ENCODE results near the gene PLA2G1B. TPM values are rescaled to one million over a fixed set of nuclear protein-coding genes. Genes with fewer than 3 reads are reported as not detected.
A peak's percentile ranks its signal among the peaks of the same experiment; 100 is the strongest.

Gene PLA2G1B
- total RNA-seq (not detected), polyA plus RNA-seq (not detected)

DNA sequence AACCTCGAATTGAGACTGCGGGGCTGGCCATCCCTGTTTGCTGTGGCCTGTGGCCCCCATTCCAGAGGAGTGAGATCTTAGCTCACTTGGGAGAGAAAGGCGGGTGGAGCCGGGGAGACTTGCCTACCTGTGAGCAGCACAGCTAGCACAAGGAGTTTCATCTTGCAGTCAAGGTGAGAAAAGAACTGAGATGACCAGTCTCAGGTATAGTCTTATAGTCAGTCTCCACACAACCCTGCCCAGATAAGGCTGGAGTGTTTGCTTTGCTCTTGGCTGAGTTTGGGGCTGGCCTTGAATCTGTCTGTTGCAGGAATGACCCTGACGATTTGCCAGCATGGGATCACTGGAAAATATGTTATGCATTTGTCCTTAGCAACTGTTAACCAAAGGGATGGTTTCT lies at the start of gene PLA2G1B:
Gene PLA2G1B (minus strand): TSS at position 187 of the 400 bp plus-strand sequence. CDS start 26 bp downstream, at position 161.
- POLR2A ChIA-PET = interaction anchor here (1.8 kb wide), 1 partner anchor 11 kb away, joined by 5 read pairs; no protein-coding TSS in a partner anchor
- CTCF ChIA-PET = interaction anchor here (0.7 to 2.6 kb wide), 5 partner anchors 8 to 321 kb away, joined by 3 to 13 read pairs (median 3); no protein-coding TSS in a partner anchor

GRCh38 chr12:120376934-120377572 lies 49.5 kb upstream of the PLA2G1B start:
- Histone ChIP-seq H3K9me3 (ENCODE audit: low read length) (no peaks in the 10 kb centered on the region), H3K36me3 (ENCODE audit: insufficient read depth, low read length) (no peaks in the 10 kb centered on the region), H3K27me3 (ENCODE audit: insufficient read depth, low read length, poor library complexity, severe bottlenecking) (peaks cover 10% of the 10 kb centered on the region), H3K4me1 (ENCODE audit: insufficient read depth, low read length) (no peaks in the 10 kb centered on the region), H3K27ac (ENCODE audit: low read depth, low read length) (no peak overlapping the region), H3K4me3 (ENCODE audit: low read length) (no peak overlapping the region)
- H3K4me1 Mint-ChIP-seq = no peaks in the 10 kb centered on the region
- no peaks in the 10 kb centered on the region for H3K9me3 Mint-ChIP-seq
- peak overlapping the region in 1 of 8 donors; percentile 28 for H3K27ac Mint-ChIP-seq
- DNase-seq = no peak
- H3K4me3 Mint-ChIP-seq = no peak overlapping the region
- H3K27me3 Mint-ChIP-seq = peaks cover 40 to 73% of the 10 kb centered on the region in 2 donors
- H3K36me3 Mint-ChIP-seq = no peaks in the 10 kb centered on the region
- POLR2A ChIA-PET = no interaction called here
- CTCF ChIA-PET = no interaction called here

More for the DNA sequence above, at the start of gene PLA2G1B:
- no peaks in the 10 kb centered on the region for H3K9me3 Mint-ChIP-seq
- Histone ChIP-seq H3K27me3 (ENCODE audit: insufficient read depth, low read length, poor library complexity, severe bottlenecking) (no peaks in the 10 kb centered on the region), H3K4me1 (ENCODE audit: insufficient read depth, low read length) (no peaks in the 10 kb centered on the region), H3K9me3 (ENCODE audit: low read length) (no peaks in the 10 kb centered on the region), H3K27ac (ENCODE audit: low read depth, low read length) (no peak within 1 kb of the TSS), H3K36me3 (ENCODE audit: insufficient read depth, low read length) (no peaks in the 10 kb centered on the region), H3K4me3 (ENCODE audit: low read length) (no peak within 1 kb of the TSS)
- H3K4me1 Mint-ChIP-seq = peaks cover 6 to 12% (median 7%) of the 10 kb centered on the region in 3 donors
- peak within 1 kb of the TSS in 2 of 7 donors; percentile 32 to 48 for H3K4me3 Mint-ChIP-seq
- no peak for DNase-seq
- peaks cover 4 to 13% of the 10 kb centered on the region in 2 donors for H3K27me3 Mint-ChIP-seq
- no peaks in the 10 kb centered on the region for H3K36me3 Mint-ChIP-seq
- no peak within 1 kb of the TSS for H3K27ac Mint-ChIP-seq

GRCh38 chr12:120376416-120376815 lies 48.8 kb upstream of the PLA2G1B start:
- Mint-ChIP-seq H3K27me3 (peaks cover 41 to 73% of the 10 kb centered on the region in 2 donors), H3K36me3 (no peaks in the 10 kb centered on the region), H3K9me3 (no peaks in the 10 kb centered on the region), H3K27ac (no peak overlapping the region), H3K4me3 (no peak overlapping the region), H3K4me1 (no peaks in the 10 kb centered on the region)
- no peak overlapping the region for H3K4me3 ChIP-seq (ENCODE audit: low read length)
- CTCF ChIA-PET = no interaction called here
- POLR2A ChIA-PET = no interaction called here
- no peaks in the 10 kb centered on the region for H3K9me3 ChIP-seq (ENCODE audit: low read length)
- no peaks in the 10 kb centered on the region for H3K4me1 ChIP-seq (ENCODE audit: insufficient read depth, low read length)
- H3K27ac ChIP-seq (ENCODE audit: low read depth, low read length) = no peak overlapping the region
- no peak for DNase-seq
- no peaks in the 10 kb centered on the region for H3K36me3 ChIP-seq (ENCODE audit: insufficient read depth, low read length)
- H3K27me3 ChIP-seq (ENCODE audit: insufficient read depth, low read length, poor library complexity, severe bottlenecking) = peaks cover 15% of the 10 kb centered on the region

GRCh38 chr12:120376009-120376408 lies 48.4 kb upstream of the PLA2G1B start:
- no peaks in the 10 kb centered on the region for H3K36me3 Mint-ChIP-seq
- no peak for DNase-seq
- no peaks in the 10 kb centered on the region for H3K4me1 Mint-ChIP-seq
- Histone ChIP-seq H3K9me3 (ENCODE audit: low read length) (no peaks in the 10 kb centered on the region), H3K27me3 (ENCODE audit: insufficient read depth, low read length, poor library complexity, severe bottlenecking) (peaks cover 19% of the 10 kb centered on the region), H3K36me3 (ENCODE audit: insufficient read depth, low read length) (no peaks in the 10 kb centered on the region), H3K4me3 (ENCODE audit: low read length) (no peak overlapping the region), H3K4me1 (ENCODE audit: insufficient read depth, low read length) (no peaks in the 10 kb centered on the region), H3K27ac (ENCODE audit: low read depth, low read length) (no peak overlapping the region)
- no peaks in the 10 kb centered on the region for H3K9me3 Mint-ChIP-seq
- ChIA-PET POLR2A (no interaction called here), CTCF (interaction anchor here (1.3 to 1.5 kb wide), 2 partner anchors 8 to 54 kb away, joined by 3 to 5 read pairs; no protein-coding TSS in a partner anchor)
- no peak overlapping the region for H3K4me3 Mint-ChIP-seq
- H3K27ac Mint-ChIP-seq = no peak overlapping the region
- H3K27me3 Mint-ChIP-seq = peaks cover 44 to 73% of the 10 kb centered on the region in 2 donors

DNA sequence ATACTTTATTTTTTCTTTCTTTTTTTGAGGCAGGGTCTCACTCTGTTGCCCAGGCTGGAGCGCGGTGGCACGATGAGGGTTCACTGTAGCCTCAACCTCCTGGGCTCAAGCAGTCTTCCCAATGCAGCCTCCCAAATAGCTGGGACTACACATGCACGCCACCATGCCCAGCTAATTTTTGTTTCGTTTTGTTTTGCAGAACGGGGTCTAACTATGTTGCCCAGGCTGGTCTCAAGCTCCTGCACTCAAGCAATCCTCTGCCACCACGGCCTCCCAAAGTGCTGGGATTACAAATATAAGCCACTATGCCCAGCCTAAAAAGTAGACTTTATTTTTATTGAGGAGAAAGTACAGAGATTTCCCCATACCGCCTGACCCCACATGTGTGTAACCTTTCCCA lies 46.1 kb upstream of the PLA2G1B start:
- no peak overlapping the region for H3K27ac ChIP-seq (ENCODE audit: low read depth, low read length)
- Mint-ChIP-seq H3K4me3 (no peak overlapping the region), H3K27ac (no peak overlapping the region), H3K4me1 (peaks cover 8 to 10% (median 9%) of the 10 kb centered on the region in 3 donors), H3K9me3 (no peaks in the 10 kb centered on the region), H3K27me3 (peaks cover 58 to 81% of the 10 kb centered on the region in 2 donors), H3K36me3 (no peaks in the 10 kb centered on the region)
- POLR2A ChIA-PET = no interaction called here
- CTCF ChIA-PET = no interaction called here
- no peaks in the 10 kb centered on the region for H3K36me3 ChIP-seq (ENCODE audit: insufficient read depth, low read length)
- no peak overlapping the region for H3K4me3 ChIP-seq (ENCODE audit: low read length)
- no peaks in the 10 kb centered on the region for H3K9me3 ChIP-seq (ENCODE audit: low read length)
- H3K4me1 ChIP-seq (ENCODE audit: insufficient read depth, low read length) = peaks cover 5% of the 10 kb centered on the region
- H3K27me3 ChIP-seq (ENCODE audit: insufficient read depth, low read length, poor library complexity, severe bottlenecking) = peaks cover 35% of the 10 kb centered on the region
- DNase-seq = no peak

DNA sequence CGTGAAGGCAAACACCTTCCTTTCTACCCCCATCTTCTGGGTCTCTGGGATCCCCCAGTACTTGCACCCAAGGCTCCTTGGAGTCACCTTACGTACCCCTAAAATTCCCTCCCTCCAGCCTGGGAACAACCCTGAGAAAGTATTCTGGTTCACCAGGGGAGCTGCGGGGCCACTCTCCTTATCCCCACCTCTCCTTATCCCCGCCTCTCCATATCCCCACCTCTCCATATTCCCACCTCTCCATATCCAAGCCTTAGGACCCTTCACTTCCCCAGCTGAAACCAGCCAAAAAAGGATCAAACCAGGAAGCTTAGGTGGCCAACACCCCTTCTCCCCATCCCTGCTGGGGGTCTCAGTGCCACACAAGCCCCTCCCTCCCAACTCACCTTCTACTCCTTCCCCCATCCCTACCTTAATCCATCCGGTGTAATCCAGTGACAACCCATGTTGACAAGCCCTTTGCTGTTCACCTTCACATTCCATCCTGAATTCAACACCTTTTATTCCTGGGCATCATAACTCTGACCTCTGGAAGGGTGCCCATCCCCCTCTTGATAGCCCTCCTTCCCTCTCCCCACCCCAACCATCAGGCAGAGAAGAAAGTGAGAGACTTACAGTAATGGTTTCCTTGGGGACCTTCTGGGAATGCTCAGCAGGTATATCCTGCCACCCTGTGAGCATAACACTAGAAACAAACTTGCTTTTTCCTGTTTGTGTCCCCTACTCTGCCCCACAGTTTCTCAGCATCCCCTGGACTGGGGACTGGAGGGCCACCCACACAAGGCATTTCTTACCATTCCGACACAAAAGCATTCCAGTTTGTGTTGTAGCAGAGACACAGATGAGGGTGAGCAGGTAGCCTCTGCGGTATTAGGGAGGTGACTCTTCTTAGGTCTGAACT lies 43.0 kb upstream of the PLA2G1B start:
- H3K27me3 Mint-ChIP-seq = peaks cover 69 to 79% of the 10 kb centered on the region in 2 donors
- H3K4me1 ChIP-seq (ENCODE audit: insufficient read depth, low read length) = peaks cover 5% of the 10 kb centered on the region
- H3K4me1 Mint-ChIP-seq = peaks cover 8 to 23% (median 18%) of the 10 kb centered on the region in 3 donors
- peaks cover 47% of the 10 kb centered on the region for H3K27me3 ChIP-seq (ENCODE audit: insufficient read depth, low read length, poor library complexity, severe bottlenecking)
- POLR2A ChIA-PET = no interaction called here
- H3K4me3 Mint-ChIP-seq = peak overlapping the region; percentile 46 to 88 (median 76)
- H3K36me3 Mint-ChIP-seq = no peaks in the 10 kb centered on the region
- H3K36me3 ChIP-seq (ENCODE audit: insufficient read depth, low read length) = no peaks in the 10 kb centered on the region
- H3K9me3 Mint-ChIP-seq = no peaks in the 10 kb centered on the region
- no peak for DNase-seq
- CTCF ChIA-PET = no interaction called here
- H3K27ac Mint-ChIP-seq = peak overlapping the region in 1 of 8 donors; percentile 41
- no peak overlapping the region for H3K4me3 ChIP-seq (ENCODE audit: low read length)
- H3K27ac ChIP-seq (ENCODE audit: low read depth, low read length) = no peak overlapping the region
- H3K9me3 ChIP-seq (ENCODE audit: low read length) = no peaks in the 10 kb centered on the region

GRCh38 chr12:120369603-120370342 lies 42.2 kb upstream of the PLA2G1B start:
- ChIA-PET CTCF (no interaction called here), POLR2A (no interaction called here)
- H3K27me3 Mint-ChIP-seq = peaks cover 67 to 77% of the 10 kb centered on the region in 2 donors
- H3K9me3 Mint-ChIP-seq = no peaks in the 10 kb centered on the region
- peaks cover 8 to 23% (median 18%) of the 10 kb centered on the region in 3 donors for H3K4me1 Mint-ChIP-seq
- peaks cover 47% of the 10 kb centered on the region for H3K27me3 ChIP-seq (ENCODE audit: insufficient read depth, low read length, poor library complexity, severe bottlenecking)
- no peaks in the 10 kb centered on the region for H3K36me3 ChIP-seq (ENCODE audit: insufficient read depth, low read length)
- H3K4me1 ChIP-seq (ENCODE audit: insufficient read depth, low read length) = peaks cover 5% of the 10 kb centered on the region
- H3K27ac ChIP-seq (ENCODE audit: low read depth, low read length) = no peak overlapping the region
- no peaks in the 10 kb centered on the region for H3K36me3 Mint-ChIP-seq
- H3K9me3 ChIP-seq (ENCODE audit: low read length) = no peaks in the 10 kb centered on the region
- H3K4me3 Mint-ChIP-seq = peak overlapping the region; percentile 46 to 88 (median 76)
- H3K4me3 ChIP-seq (ENCODE audit: low read length) = no peak overlapping the region
- no peak for DNase-seq
- peak overlapping the region in 1 of 8 donors; percentile 41 for H3K27ac Mint-ChIP-seq

Measured in CD8-positive, alpha-beta memory T cell (primary cell).